NCI-H1105 (cell line): ENCODE results near the gene BACE1-AS.
"Not testable (repeated sequence)": the region's sequence is repeated elsewhere in the genome, so short reads cannot be mapped to it uniquely, and the experiment has no call there.

Experiments
- DNase-seq: peaks from one replicate; lab custom pipeline; 2025; lab: John Stamatoyannopoulos, UW

The BACE1-AS gene

DNA sequence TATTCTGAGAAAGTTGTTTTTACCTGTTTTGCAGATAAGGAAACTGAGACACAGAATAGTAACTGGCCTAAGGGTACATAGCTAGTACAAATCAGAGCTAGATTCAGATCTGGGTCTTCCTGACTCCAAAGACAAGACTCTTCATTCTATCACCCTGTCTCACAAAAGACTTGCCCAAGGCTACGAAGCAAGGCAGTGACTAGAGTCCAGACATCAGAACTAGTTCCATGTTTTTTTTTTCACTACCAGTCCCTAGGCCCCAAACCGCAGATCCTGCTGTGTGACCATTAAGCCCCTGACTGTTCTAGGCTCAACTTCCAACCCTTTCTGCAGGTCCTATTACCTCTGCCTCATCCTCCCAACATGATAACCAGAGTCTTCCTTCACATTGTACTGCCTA, 1.5 kb downstream of the BACE1-AS start:
- no peak for DNase-seq

DNA sequence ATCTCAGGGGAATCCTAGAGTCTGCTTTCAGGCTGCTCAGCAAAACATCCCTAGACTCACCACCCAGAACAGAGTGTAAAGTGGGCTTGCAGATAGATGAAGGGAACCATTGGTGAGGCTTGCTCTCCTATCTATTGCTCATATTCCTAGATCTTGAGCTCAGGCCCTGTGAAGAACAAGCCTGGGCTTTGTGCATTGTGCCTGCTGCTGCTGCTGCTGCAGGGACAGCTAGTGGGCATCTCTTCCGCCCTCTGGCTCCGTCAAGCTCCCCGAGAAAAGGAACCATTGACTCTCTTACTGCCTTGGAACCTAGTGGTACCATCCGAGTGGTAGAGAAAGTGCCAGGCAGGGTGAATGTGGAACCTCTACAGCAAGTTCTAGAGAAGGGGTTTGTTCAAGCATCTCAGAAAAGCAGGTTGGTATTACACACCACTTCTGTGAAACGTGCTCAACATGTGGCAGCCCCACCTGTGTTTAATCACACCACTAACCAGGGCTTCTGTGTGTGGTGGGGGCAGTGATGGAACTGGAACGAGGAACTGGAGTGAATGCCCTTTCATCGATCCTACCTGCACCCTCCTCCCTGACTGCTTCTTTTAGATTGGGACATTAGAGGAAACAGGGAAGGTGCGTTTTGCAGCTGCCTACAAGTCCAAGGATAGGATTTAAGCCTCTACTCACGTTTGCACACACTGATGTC, 4.4 kb downstream of the BACE1-AS start:
- no peak for DNase-seq

DNA sequence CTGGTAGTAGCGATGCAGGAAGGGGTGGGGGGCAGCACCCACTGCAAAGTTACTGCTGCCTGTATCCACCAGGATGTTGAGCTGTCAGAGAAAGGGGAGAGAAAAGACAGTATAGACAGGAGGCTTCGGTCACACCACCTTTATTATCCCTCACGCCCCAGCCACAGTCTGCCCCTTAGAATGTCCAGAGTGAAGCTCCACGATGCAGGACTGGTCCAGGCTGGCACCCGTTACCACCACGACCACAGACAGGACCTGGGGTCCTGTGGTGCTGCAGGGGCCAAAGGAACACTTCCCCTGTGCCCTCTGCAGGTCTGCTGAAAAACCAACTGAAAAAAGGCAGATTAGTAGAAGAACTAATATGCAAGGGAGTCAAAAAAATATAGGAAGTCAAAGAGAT, 5.7 kb downstream of the BACE1-AS start:
- no peak for DNase-seq

DNA sequence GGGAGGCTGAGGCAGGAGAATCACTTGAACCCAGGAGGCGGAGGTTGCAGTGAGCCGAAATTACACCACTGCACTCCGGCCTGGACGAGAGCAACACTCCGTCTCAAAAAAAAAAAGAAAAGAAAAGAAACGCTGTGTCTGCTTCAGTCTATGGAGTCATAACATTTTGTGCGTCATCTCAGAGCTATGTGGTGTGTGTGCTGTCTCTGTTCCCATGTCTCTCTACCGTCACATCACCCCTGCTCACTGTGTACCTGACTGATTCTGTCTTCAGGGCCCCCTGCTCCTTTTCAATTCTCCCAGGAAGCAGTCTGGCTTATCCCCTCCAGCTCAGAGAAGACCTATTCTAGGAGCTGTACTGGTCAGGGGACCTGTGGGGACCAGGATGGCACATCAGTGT, 7.0 kb downstream of the BACE1-AS start:
- DNase-seq = no peak

DNA sequence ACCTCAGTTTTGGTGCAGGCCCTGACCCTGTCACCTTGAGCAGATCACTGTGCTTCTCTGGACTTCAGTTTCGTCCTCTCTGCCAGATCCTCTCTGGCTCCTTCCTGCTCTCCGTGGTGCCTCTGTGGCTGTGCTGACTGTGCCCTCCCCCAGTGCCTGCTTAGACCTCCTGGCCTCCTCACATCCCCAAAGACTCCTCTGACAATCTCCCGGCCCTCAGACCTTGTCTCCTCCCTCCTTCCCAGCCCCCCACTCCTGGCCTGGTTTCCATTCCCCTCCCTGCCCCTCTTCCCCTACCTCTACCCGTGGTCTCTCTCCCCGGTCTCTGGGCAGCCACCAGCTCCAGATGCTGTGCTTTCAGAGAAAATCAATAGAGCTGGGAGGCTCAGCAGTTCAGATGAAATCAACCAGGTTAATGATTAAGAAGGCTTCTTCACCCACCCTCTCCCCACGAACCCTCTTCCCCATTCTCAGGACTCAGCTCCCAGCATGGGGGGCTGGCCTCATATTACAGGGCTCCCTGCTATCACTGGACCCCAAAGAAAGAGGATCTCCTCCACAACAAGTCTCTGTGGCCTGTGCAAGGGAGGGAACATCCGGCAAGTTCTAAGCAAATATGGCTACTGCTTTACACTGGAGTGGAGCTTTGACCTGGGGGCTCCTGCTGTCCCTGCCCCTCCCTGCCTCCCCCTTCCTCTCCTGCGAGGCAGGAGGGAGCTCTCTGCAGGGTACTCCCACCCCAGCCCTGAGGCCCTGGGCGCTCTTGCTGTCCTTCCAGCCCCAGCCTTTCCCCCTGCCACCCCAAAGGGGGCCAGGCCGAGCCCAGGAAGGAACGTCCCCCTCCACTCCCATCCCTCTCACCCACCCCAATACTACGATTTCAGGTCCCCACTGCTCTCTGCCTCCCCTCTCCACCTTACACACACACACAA, 8.5 kb downstream of the BACE1-AS start:
- DNase-seq = no peak

DNA sequence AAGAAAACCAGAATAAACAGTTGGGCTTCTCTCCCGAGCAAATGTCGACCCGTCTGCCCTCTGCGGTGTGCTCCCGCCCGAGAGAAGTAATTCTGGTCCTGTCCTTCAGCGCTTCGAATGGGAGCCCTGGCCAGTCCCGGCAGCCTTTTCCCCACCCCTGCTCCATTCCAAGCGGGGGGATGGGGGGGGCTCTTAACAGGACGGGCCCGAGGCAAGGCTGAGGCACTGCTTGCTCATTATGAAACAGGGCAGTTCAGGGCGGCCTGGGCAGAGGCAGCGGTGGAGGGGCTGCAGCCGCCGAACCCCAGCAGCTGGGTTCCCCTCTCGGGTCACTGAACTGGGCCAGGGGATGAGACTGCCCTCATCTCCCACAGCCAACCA, 9.1 kb downstream of the BACE1-AS start:
- no peak for DNase-seq

DNA sequence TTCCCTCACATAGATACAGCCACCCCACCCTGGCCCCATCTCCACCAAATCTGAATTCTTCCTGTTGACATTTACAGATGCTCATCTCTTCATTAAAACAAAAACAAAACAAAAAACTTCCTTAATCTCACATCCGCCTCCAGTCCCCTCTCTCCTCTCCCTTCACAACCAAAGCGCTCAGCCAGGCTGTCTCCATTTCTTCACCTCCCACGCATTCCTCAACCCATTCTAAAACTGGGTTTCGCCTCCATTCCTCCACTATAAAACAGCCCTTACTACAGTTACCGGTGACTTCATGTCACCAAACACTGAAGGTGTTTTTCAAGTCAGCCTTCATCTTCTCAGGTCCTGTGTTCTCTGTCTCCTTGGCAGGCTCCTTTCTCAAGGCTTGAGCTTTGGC, 9.6 kb downstream of the BACE1-AS start:
- DNase-seq = no peak

DNA sequence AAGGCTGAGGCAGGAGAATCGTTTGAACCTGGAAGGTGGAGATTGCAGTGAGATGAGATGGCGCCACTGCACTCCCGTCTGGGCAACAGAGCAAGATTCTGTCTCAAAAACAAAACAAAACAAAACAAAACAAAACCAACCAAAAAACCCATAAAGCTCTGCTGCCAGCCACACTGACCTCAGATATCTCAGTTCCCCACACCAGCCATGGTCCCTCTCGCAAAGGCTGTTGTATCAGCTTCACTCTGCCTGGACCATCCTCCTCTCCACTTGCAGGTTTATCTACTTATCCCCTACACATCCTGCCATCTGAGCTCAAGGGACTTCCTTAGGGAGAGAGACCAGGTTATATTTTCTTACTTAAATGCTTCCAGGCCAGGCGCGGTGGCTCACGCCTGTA, 11.1 kb downstream of the BACE1-AS start:
- no peak for DNase-seq

DNA sequence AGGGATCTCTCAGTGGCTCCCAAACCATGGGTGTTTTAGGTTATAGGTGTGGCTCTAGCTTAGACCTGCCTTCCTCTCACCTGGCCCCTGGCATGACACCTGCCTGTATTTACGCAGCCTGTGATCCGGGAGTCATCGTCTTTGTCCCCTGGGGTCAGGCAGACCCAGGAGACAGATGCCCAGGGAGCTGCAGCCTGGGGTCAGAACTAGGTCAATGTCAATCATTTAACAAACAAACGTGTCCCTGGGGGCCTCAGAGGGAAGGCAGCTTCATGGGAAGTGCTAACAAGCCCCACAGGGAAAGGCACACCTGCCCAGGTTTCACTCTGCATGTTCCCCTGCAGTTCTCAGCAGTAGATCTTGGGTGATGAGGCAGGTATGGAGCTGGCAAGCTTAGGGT, 12.0 kb downstream of the BACE1-AS start:
- DNase-seq = no peak

DNA sequence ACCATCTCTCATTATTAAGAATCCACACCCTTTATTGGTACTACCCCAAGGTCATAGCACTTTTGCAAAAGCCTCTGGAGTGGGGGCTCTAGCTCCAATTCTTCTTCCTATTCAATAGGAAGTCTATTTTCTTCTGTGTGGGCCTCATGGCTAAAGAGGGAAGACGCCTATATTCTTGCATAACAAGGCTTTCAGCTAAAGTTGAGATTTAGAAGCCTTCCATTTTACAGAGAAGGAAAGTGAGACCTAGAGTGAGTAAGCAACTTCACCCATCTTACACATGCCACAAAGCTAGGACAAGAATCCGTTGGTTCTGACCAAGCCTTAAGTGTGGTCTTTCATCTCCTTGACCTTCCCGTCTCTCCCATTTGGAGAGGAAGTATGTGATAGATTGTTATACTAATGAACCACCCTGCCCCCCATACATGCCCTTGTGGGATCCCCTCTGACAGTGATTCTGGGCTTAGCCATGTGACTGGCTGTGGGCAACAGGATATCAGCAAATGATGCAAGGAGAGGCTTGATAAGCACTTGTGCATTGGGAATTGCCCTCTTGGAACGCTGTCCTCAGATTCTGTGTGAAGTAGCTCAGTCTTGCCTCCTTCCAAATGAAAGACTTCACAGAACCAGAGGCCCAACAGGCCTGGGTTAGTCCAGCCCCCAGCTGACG, 12.6 kb downstream of the BACE1-AS start:
- no peak for DNase-seq

DNA sequence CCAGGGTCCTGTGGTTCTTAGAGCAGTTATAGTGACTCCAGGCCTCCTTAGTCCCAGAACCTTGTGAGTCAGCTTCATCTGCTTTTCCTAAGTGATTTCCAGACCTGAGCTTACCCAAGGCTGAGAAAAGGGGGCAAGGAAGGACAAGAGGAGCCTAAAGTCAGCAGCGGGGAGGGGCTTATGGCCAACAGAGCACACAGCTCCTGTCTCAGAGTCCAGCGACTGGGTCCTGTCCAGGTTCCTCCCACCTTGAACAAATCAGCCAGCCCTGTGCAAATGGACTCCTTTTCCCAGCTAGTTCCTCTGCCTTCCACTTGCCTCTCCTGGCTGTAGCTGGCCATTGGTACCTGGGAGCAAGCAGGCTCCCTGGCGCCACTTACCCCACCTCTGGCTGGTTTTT, 14.0 kb downstream of the BACE1-AS start:
- no peak for DNase-seq

DNA sequence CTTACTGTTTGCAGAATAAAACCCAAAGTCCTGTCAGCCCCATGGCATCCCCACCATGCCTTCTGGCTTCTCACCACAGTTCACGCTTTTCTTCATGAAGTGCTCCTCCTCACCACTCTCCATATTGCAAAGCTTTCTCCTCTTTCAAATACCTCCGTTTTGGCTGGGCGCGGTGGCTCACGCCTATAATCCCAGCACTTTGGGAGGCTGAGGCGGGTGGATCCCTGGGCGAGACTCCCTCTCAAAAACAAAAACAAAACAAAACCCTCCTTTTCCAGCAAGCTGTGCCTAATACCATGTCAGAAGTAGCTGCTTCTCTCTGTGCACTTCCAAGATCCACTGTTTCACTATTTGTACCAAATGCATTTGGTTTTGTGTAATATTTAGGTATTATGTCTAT, 18.2 kb downstream of the BACE1-AS start:
- no peak for DNase-seq

DNA sequence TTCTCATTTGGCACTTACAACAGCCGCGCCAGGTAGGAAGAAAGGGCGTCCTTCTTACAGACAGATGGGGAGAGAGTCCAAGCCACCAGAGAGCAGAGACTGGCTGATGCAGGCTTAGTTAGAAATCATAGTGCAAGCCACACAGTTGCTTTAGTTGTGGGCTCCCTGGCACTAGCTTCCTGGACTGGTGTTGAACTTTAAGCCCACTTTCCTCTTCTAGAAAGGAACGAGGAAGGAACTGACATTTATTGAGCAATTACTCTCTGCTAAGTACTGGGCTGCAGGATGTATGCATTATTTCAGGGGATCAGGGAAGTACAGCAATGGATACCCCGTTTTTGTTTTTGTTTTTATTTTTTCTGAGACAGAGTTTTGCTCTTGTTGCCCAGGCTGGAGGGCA, 21.9 kb downstream of the BACE1-AS start:
- DNase-seq = no peak

DNA sequence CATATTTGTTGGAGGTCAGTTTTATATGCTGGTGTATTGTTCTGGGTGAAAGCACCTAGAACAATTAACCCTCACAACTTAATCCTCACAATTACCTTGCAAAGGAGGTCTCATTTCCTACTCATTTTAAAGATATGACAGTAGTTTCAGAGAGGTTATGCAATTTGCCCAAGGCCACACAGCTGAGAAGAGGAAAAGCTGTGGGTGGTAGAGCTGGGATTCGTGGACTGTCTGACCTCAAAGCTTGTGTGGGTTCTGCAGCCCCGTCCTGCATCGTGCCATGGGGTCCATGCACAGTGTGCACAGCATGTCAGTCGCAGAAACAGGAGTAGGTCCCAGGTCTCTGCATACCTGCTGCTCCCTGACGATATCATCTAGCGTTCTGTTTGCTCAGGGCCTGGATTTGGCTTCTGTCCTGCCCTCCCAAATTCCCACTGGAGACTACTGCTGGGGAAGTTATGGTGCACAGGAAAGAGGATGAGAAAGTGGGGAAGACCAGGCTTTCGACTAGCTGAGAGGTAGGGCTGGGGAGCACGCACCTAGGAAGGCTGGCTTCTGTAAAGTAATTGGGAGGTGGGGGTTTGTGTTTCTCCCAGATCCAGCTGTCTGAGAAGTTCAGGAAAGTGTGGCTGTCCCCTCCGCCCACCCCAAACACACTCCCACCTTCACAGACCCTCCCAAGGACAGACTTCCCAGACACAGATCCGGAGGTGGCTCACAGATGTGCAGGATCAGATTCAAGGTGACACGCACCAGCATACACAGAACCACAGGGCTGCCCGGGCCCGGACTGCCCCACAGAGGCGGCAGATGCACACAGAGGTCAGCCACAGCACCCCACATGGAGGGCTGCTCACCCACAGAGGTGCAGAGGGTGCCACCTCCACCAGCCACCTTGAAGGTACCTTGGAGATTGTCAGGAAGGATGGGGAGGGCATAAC, 23.0 kb downstream of the BACE1-AS start:
- DNase-seq = no peak

DNA sequence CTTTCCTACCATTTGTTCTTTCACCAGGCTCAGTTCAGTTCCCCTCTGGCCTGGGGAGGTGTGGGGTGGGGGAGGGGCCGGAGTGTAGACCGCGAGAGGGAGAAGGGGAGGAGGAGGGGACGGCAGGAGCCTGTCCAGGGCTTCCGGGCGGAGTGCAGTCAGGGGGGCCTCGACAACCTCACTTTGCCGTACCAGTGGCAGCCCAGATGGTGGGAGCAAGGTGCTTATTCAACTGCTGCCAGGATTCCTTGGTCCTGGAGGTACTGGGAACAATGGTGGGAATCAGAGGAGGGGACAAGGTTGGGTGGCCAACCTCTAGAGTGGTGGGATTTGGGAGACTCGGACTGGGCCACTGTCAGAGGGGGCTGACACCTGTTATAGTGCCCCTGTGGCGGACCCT, 23.7 kb downstream of the BACE1-AS start:
- no peak for DNase-seq

DNA sequence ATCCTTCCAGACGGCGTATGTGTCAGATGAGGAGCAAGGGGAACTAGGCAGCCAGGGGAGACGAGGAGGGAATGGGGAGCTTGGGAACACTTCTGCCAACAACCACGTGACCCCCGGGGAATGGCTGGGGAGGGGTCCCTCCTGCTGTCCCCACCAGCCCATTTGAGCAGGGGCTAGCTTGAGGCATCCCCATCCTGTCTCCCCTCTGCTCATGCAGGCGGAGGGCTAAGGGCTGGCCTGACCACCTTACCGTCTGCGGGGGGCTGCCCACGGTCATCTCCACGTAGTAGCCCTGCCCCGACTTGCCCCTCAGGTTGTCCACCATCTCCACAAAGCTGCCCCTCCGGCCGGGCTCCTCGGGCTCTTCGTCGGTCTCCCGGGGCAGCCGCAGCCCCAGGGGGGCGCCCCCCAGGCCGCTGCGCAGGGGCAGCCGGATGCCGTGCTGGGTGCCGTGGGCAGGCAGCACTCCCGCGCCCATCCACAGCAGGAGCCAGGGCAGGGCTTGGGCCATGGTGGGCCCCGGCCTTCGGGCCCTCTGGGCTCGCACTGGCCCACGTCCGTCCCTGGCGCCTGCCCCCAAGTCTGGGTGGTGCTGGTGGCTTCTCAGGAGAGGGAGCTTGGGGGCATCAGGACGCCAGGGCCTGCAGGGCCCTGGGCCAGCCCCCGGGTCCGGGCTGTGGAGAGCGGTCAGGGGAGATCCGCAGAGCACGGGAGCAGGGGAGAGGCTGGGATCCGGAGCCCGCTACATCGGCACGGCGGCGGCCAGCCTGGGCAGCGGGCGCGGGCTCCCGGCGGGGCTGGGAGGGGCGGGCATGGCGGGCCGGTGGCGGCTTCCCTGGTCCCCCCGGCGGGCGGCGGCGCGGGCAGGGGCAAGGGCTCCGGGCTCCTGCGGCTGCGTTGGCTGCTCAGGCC, 24.4 kb downstream of the BACE1-AS start:
- DNase-seq = no peak

DNA sequence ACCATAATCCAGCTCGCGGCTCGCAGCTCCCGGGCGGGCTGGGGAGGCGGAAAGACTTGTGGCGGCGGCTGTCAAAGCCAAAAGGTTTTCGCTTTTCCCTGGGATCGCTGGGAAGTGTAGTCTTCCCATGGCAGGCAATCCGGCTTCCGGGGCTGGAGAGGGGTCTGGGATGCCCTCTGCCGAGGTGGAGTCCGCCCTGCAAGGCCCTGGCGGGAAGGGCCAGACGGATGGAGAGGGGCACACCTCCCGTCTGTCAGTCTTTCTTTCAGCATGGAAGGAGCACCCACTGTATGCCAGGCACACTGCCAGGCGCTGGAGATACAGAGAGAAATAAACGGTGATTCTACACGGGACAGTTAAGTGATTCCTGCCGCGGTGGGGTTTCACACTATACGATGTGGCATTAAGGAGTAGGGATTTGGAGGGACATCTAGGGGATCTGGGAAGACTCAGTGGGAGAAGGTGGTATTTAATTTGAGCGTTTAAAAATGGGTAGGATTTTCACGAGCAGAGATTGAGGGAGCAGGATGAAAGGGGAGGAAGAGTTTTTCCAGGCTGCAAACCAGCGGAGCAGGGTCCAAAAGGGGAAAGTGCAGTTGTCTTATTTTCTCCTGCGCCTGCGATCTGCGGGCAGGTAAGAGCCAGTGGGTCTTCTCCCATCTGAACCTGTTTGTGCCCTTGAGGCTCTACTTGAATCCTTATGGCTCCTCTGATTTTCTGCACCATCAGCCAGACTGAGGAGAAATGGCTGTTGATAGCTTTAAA, 25.2 kb downstream of the BACE1-AS start, which contains the start of gene BACE1:
Gene BACE1, minus strand, starts transcription at position 60 of the 765 bp plus-strand sequence. CDS start 461 bp downstream, outside the sequence.
- peak; percentile 74 for DNase-seq

DNA sequence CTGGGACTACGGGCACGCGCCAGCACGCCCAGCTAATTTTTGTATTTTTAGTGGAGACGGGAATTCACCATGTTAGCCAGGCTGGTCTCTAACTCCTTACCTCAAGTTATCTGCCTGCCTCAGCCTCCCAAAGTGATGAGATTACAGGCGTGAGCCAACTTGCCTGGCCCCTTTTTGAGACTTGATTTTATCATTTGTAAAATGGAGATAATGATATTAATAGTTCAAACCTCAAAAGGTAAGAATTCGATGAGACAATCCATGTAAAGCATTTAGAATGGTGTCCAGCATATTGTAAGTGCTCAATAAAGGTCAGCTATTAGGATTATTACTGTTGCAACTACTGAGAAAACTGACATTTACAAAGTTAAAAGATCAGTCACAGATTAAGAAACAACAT, 27.6 kb downstream of the BACE1-AS start:
- DNase-seq = no peak

DNA sequence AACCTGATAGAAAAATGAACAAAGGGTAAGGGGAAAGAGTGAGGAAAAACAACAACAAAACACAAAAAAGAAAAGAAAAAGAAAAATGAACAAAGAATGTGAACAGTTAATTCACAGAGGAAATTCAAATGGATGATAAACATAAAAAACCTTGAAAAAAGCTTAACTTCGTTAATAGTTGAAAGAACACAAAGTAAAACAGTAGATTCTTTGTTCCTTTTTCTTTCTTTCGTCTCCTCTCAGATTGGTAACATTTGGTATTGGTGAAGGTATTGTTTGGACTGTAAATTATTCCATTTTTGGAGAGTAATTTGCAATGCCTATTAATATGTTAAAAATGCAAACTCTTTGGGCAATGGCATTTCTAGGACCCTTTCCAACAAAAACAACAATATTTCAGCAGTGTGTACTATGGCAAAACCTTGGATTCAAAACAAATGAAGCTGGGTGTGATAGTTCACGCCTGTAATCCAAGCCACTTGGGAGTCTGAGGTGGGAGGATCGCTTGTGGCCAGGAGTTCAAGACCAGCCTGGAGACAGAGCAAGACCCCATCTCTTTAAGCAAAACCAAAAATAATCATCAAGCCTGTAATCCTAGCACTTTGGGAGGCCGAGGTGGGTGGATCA, 28.2 kb downstream of the BACE1-AS start:
- DNase-seq = no peak

DNA sequence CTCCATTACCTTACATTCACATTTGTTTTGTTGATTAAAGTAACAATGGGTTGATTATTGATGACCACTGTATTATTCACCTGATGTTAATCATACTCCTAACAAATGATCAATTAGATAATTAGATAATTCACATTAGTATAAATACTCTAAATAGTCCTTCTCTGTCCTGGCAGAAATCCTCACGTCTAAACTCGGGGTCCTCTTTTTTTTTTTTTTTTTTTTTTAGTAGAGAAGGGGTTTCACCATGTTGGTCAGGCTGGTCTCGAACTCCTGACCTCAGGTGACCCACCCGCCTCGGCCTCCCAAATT, 36.1 kb downstream of the BACE1-AS start:
- DNase-seq = not testable (repeated sequence)
